T-helper 9 cell (primary cell): ENCODE measurements around the gene PPP3CB.
A peak's percentile ranks its signal among the peaks of the same experiment; 100 is the strongest.

Experiments used
- DNase-seq: peaks from one replicate; pipeline ENCODE4 v3.0.0-alpha.2; 2020
- total RNA-seq, 2 donors: gene quantifications; one replicate each; lab custom pipeline; 2026; lab: John Stamatoyannopoulos, UW

The PPP3CB gene
- 35.2 to 49.7 reads per million in 2 donors for total RNA-seq

DNA sequence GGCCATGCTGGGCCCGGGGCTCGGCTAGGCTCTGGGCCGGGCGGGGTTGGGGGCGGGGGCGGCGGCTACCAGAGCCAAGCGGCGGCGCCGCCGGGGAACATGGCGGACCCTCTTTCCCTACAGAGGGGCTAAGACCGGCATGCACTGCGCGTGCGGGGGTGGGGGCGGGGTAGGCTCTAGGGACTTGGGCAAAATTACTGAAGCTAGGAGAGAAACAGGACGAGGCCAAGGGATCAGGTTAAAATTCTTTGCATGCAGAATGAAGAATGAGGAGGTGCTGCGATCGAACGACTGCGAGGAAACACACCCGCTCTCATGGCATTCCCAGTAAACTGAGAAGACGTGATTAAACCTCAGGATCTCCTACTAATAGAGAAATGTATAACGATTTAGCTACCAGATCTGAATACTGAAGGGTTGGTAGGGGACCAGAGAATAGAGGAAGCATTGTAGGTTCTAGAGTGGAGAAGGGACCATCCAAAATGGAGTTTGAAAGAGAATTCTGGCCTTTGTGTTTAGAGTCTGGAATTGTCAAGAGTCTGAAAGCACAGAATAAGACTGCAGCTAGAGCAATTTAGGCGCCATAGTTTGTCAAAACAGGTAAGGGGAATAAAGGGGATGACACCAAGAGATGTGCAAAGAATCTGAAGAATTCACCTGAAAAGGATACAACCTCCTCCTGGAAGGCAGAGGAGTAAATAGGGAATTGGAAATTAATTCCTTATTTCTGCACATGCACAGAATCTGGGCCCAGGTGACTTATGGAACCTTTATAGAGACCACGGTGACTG, at the start of gene PPP3CB:
PPP3CB (minus strand) TSS at position 141 of the 791 bp plus-strand sequence; CDS start at position 6, 135 bp downstream.
- peak; percentile 89 for DNase-seq

DNA sequence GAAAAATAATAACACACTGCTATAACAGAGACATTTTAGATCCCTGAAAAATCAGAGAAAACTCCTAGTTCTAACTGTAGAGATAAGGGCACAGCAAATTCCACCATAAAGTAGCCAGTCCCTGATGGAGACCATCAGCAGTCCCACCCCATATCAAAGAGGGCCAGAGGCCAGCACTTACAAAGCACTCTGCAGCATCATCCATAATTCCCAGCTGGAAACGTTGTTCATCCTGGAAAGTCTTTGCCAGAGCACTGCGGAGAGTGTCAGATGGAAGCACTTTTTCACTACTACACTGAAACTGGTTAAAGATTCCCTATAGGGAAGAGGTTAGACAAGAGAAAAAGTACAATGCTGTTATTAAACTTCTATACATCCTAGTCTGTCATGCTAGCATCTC, 49.5 kb upstream of the PPP3CB start:
- no peak for DNase-seq

DNA sequence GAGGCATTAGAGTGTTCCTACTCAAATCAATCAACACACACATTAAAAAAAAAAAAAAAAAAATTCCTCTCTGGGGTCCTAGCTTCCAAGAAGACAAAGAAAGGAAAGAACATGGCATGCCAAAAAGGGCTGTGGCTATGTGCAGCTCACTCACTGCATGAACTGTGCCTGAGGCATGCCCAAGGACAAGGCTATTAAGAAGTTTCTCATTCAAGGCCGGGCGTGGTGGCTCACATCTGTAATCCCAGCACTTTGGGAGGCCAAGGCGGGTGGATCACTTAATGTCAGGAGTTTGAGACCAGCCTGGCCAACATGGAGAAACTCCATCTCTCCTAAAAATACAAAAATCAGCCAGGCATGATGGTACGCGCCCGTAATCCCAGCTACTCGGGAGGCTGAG, 41.9 kb upstream of the PPP3CB start:
- no peak for DNase-seq

DNA sequence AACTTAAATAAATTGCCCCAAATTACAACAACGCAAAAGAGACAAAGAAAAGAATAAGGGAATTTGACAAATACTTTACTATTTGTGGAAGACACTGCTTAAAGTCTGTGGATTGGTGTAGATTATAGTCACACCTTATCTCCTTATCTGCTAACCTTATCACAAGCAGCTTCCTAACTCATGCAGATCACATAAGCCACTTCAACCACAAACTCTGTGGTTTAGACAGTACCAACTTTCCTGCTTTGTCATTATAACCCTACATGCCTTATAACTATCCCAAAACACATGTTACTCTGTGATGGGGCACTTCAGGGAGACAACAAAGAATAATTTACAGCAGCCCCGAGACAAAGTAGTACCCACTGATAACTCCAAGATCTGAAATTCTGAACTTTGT, 41.5 kb upstream of the PPP3CB start:
- DNase-seq, result no peak

DNA sequence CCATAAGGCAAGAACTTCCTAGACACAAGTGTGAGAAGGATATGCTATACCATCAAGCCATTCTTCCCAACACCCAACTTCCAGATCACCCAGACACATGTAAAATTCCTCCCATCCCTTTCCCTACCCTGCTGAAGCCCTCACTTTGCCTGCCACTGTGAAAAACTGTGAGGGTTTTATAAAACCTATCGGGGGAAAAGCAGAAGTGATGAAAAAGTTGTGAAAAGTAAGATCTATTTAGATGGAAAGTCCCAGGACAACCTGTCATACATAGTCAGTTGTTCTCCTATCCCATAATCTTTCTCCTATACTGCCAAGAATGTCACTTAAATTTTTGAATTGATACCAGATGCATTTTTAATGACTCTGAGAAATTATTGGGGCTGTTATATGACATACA, 39.0 kb upstream of the PPP3CB start:
- no peak for DNase-seq

DNA sequence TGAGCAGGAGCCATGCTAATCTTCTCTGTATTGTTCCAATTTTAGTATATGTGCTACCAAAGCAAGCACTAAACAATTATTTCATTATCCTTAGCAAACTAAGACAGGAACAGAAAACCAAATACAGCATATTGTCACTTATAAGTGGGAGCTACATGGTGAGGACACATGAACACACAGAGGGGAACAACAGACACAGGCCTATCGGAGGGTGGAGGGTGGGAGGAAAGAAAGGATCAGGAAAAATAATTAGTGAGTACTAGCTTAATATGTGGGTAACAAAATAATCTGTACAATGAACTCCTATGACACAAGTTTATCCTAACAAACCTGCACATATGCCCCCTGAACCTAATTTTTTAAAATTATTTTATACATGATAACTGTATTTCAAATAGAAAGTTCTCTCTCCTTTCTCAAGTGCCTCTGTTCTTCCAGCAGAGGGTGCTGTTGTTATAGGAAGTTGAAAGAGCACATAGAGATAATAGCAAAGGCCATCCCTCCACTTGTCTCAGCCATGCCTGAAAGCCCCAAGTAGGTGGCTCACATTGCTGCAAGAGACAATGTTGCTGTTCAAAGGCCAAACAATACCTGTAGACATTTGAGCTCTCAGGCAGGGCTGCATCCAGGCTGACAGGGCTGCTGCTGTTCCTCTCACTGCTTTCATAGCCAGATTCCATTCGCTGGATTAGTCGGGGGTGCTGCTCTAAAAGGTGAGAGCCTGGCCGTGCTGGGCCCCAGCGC, 33.4 kb upstream of the PPP3CB start:
- peak; percentile 20 for DNase-seq

DNA sequence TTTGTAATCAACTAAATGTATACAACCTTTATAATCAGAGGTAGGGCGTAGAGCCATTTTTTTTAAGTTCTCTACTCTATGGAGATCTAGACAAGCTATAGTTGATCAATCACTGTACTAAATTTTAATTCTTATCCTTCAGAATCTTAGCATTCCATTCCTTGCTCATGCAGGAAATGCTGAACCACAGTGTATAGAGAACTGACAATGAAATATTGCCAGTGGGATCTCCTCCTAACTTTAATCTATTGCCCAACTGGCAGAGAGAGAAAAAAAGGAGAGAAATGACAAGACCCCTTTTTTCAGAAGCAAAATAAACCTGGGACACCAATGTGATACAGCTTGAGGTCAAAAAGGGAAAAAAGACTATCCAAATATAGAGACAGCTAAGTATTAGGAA, 26.4 kb upstream of the PPP3CB start:
- no peak for DNase-seq

DNA sequence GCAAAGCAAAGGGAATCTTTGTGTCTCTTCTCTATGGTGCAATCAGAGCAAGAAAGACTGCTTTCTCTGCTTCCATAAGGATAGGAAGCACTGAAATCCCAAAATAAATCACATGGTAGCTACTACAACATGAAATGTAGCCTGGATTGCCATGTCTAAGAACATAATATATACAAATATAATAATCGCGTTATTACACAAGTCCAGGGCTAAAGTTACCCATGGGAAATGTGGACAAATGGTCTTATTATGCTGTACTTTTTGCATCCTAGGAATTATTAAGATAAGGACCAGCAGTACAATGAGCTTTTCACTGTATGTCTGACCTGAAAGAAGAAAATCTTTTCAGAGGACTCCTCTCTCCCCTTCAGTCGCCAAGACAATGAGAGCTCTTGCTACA, 23.5 kb upstream of the PPP3CB start:
- DNase-seq, result no peak

DNA sequence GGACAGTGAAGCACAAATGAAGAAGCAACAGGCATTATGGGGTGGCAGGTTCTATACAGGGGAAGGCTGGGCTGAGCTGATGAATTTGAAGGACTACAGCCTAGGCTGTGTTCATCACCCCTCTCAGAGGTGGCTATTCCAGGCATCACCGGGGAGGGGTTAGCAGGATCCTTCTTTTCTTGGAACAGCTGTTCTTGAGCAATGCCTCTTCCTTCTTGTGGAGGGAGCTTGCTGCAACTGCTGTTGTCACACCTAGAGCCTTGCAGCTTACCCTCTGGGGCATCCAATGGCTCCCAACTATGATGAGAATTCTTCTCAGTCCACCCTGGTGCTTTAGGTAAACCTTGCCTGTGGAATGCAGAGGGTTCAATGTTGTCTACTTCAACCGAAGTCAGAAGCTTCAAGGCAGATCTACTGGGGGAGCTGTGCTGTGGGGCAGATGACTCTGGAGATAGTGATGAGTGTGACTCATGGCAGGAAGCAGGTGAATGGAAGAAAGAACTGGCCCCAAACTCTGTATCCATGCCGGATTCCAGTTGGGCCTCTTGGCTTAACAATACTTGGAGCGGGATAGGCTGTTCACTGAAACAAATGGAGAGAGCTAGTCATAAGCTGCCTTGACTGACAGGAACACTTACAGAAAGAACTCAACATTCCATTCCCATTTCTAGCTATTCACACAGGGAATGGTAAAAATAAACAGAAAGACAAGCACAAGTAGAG, 21.5 kb upstream of the PPP3CB start:
- DNase-seq, result no peak

DNA sequence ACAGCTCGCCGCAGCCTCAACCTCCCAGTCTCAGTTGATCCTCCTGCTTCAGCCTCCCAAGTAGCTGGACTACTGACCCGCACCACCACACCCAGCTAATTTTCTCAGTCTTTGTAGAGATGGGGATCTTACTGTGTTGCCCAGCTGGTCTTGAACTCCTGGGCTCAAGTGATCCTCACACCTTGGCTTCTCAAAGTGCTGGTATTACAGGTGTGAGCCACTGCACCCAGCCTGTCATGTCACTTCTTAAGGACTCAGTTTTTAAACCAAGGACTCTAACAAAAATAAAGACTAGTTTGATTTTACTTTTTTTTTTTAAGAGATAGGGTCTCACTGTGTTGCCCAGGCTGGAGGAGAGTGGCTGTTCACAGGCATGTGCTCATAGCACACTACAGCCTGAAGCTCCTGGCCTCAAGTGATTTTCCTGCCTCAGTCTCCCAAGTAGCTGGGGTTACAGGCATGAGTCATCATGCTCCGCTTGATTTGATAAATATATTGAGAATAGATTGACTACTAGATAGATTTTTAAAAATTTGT, 16.5 kb upstream of the PPP3CB start:
- DNase-seq, result no peak

DNA sequence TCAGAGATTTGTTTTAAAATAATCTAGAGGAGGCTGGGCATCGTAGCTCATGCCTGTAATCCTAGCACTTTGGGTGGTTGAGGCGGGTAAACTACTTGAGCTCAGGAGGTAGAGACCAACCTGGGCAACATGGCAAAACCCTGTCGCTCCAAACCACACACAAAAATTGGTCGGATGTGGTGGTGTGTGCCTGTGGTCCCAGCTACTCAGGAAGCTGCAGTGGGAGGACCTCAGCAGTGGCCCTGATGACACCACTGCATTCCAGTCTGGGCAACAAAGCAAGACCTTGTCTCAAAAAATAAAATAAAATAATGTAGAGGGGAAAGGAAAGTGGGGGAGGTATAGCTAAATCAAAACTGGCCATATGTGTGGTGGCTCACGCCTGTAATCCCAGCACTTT, 13.9 kb upstream of the PPP3CB start:
- no peak for DNase-seq

DNA sequence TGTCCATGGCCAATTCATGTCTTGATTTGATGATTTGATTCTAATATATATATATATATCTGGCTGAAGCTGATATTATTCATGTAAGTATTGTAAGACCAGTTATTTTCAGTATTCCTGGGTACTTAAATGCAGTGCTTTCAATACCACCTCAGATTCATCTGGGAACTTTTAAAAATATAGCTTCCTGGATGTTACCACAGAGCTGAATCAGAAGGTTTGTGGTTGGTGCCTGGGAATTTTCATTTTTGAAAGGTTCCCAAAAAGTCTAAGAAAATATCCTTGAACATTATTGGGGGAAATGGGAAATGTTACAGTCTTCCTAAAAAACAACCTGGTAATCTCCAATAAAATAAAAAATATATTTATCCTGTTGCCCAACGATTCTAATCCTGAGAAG, 10.7 kb upstream of the PPP3CB start:
- no peak for DNase-seq

DNA sequence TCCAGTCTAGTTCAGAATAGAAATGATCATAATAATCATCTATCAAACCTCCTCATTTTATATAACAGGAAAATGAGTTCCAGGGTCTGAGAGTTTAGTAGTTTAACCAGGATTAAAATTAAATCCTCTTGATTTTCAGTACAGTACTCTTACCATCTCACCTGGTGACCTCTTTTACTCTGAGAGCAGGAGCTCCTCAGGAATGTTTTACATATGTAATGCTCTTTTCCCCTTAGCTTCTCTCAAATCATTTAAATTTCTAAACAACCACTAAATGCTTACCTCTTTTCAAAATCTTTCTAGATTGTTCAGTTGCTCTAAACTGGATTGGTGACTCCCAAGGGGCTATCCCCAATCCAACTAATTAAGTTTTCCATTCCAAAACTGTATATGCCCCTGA, 10.2 kb upstream of the PPP3CB start:
- DNase-seq, result no peak

DNA sequence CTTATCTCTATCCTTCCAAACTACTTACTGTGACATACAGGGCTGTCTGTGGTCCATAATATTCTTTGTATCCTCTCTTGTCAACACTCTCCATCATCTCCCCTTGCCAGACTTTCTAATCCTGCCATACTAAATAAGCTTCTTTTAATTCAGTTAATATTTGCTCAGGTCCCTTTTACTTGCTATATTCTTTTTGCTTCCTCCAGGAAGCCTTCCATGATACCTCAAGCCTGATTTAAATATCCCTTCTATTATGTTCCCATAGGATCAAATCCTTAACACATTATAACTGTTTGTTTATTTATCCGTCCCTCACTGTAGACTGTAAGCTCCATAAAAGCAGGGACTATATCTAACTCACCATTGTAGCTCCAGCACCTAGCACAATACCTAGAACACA, 7.2 kb upstream of the PPP3CB start:
- DNase-seq, result no peak

DNA sequence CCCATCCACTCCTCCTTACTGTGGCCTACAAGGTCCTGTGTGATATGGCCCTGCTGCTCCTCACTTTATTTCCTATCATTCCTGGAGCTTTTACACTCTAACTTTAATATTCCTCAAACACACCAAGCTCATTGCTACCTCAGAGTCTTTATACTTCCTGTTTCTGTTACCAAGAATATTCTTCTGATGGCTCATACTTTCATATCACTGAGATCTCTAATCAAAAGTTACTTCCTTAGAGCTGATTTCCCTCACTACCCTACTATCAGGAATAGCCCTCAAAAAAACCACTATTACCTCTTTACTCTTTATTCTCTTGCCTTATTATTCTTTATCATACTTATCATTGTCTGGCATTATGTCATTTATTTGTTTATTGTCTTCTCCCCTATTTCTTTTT, 5.8 kb upstream of the PPP3CB start:
- no peak for DNase-seq

DNA sequence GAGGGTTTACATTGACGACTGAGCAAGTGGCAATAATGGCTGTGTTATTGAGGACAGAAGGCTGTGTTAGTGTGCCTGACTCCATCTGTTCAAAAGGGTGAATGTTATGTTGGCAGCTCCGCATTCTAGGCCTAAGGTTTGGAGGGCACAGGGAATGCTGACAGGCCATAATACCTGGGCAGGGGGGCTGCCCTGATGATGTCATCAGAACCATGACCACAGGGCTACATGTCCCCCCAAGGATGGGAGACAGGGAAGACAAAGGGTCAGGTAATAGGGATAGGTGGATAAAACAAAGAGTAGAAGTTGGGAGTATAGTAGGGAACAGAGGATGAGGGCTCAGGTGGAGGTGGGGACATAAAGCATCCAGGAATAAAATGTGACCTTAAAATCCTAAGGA, 1.8 kb upstream of the PPP3CB start:
- no peak for DNase-seq

DNA sequence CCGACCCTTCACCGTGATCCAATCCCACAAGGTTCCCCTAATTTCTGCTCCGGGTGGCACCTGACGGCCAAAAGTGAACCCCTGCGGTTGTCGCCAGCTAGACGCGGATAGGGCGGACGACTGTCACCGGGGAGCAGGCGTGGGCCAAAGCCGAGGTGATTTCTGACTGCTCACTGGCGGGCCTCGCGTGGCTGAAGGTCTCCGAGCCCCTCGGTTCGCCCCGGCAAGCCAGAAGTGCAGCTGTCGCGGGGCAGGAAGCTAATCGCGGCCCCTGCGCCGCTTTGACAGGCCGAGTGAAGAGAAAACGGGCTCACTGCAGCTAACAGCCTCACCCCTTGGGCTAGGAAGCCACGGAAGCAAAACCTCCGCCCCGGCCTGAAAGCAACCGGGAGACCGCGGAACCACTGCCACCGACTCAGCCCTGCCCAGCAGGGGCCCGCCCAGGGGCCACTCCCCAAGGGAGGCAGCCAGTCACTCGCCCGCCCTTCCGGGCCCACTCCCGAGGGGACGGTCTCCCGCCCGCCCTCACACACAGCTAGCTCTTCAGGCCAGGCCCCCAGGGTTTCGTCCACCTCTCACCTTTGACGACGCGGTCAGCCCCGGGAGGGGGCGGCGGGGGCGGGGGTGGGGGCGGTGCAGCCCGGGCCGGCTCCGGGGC, 469 bp downstream of the PPP3CB start:
- peak; percentile 78 for DNase-seq

DNA sequence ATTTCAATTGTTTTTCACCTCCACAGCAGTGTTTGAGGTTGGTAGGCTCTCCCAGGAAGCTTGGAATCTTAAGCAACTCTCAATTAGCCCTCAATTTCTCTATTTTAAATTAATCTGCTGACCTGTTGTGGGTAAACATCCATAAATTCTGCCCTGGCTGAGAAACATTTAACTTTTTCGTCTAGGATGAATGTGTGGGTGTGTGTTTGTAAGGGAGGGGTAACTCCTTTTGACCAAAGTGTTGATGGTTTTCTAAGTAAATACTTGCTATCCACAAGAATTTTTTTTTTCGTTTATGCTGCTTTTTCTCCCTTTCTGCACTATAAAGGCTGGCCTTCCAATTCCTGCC, 973 bp downstream of the PPP3CB start:
- no peak for DNase-seq

DNA sequence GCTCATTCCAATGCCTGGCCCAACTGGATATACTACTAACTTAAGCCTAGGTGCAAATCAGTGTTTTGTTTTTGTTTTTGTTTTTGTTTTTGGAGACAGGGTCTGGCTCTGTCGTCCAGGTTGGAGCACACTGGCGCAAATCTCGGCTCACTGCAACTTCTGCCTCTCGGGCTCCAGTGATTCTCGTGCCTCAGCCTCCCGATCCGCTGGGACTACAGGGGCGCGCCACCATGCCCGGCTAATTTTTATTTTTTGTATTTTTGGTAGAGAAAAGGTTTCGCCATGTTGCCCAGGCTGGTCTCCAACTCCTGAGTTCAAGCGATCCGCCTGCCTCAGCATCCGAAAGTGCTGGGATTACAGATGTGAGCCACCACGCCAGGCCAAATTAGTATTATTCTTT, 1.6 kb downstream of the PPP3CB start:
- no peak for DNase-seq

DNA sequence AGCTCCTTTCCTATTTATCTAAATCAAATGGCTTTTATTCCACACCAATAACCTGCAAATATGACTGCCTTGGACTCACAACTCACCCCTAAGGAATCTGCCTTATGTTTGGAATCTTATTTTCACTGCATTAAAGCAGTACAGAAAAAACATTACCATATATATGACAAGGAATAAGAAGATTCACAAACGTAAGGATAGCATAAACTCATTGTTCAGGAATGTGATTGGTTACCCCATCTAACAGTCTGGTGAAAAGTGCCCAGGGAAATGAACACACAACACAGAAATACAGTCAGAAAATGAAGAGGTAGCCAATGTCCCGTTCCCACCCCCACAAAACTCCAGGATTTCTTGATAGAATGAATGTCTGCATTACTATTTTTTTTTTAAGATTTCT, 2.0 kb downstream of the PPP3CB start:
- no peak for DNase-seq

DNA sequence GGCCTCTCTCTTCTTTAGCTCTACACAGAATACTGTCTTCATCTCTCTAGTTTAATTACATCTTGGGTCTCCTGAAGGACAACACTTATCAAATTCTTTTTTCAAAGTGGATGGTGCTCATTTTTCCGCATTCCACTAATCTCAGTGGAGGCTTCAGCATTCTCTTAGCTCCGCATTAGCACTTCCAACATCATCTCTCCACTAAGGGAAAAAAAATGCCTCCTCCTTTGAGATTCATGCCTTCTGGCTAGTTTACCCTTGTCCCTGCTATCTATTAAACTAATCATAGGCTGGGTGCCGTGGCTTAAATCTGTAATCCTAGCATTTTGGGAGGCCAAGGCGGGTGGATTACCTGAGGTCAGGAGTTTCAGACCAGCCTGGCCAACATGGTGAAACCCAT, 9.2 kb downstream of the PPP3CB start:
- no peak for DNase-seq

DNA sequence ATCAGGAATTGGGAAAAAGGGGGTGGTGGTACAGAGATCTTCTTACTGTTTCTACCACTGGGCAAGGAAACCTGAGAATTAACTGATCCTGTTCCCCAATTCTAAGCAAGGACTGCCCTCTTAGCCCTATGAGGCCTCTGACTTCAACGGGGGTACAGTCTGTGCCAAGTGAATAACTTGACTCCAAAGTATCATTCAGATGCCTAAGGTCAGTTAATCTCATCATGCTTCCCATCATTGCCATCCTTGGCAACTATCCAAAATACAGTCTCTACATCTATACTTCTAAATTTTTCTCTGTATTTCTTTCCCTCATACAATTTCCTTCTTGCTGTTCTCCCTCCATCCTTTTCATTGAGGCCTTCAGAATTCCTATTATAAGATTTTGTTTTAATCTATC, 10.5 kb downstream of the PPP3CB start:
- no peak for DNase-seq

DNA sequence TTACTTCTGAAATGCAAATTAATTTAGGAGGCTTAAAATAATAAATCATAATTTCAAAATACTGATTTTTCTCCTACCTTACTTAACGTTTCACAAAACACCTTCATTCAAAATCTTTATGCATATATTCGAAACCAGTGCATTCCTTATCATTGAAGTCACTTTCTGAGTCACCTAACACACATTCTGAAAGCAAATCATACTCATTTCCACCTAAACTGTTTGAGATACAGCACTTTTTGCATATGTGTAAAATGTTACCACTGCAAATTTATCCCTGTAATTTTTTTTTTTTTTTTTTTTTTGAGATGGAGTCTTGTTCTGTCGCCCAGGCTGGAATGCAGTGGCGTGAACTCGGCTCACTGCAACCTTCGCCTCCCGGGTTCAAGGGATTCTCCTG, 15.7 kb downstream of the PPP3CB start:
- no peak for DNase-seq
